Upper lobe of left lung (tissue), 6 donors: ENCODE measurements around the gene ZNF408. TPM values are rescaled to one million over a fixed set of nuclear protein-coding genes. Genes with fewer than 3 reads are reported as not detected.

Source experiments
- ATAC-seq, 2 donors: fragments of 200-7000 bp; cut with Tn5 transposase; one replicate each; pipeline ENCODE4 v1.9.1; 2022; ENCODE audit warnings: mild to moderate bottlenecking in 2 of 2, moderate library complexity in 2 of 2; ENCODE audit not compliant: low FRiP score in 2 of 2
- DNase-seq, 2 donors: peaks; one replicate each; pipeline ENCODE4 v3.0.0-alpha.2; 2019 to 2020
- H3K27ac ChIP-seq, 4 donors: fragments of 200-600 bp; sonication (generic); one replicate each; pipeline ENCODE4 v1.5.1; 2016 to 2019
- H3K27me3 ChIP-seq, 4 donors: fragments of 200-600 bp; sonication (generic); one replicate each; pipeline ENCODE4 v1.5.1; 2017 to 2019
- H3K36me3 ChIP-seq, 4 donors: fragments of 200-600 bp; sonication (generic); one replicate each; pipeline ENCODE4 v1.5.1; 2016 to 2019
- H3K4me1 ChIP-seq, 4 donors: fragments of 200-600 bp; sonication (generic); one replicate each; pipeline ENCODE4 v1.5.1; 2018 to 2019
- H3K4me3 ChIP-seq, 4 donors: fragments of 200-600 bp; sonication (generic); one replicate each; pipeline ENCODE4 v1.5.1; 2017 to 2019; ENCODE audit warnings: mild to moderate bottlenecking in 2 of 4, moderate library complexity in 1 of 4
- H3K9me3 ChIP-seq, 4 donors: fragments of 200-600 bp; sonication (generic); one replicate each; pipeline ENCODE4 v1.5.1; 2018 to 2019
- EP300 ChIP-seq, 4 donors: sonication (generic); formaldehyde crosslinking; IDR thresholded peaks; one replicate each; pipeline ENCODE4 v1.5.1; 2017; ENCODE audit warnings: antibody characterized with exemption in 4 of 4, control low read depth in 2 of 4
- POLR2A ChIP-seq, 4 donors: fragments of 450-650 bp; IDR thresholded peaks; one replicate each; pipeline ENCODE4 v1.5.1; 2016 to 2017; ENCODE audit warnings: antibody characterized with exemption in 4 of 4, mild to moderate bottlenecking in 2 of 4
- POLR2AphosphoS5 ChIP-seq, 2 donors: sonication (generic); formaldehyde crosslinking; IDR thresholded peaks; one replicate each; pipeline ENCODE4 v1.5.1; 2017; ENCODE audit warnings: antibody characterized with exemption in 2 of 2
- WGBS, 2 donors: methylation state at CpG; one replicate each; pipeline ENCODE4 v1.1.5; 2017 to 2018; 5-methylcytosine and 5-hydroxymethylcytosine counted together
- total RNA-seq, 6 donors: library from RNA; depleted of rRNA in 4 of 6; stranded (reverse); fragments of >200 nt in 4 of 6; gene quantifications; one replicate each; pipeline versions ENCODE4 v1.1.0 to v1.2.1, GENCODE V29; 2016 to 2021
- TF ChIP-seq, protein P1 (sequence below), 6 experiments: fragments of 450-650 bp in 4 of 6; fragments of 200-600 bp in 2 of 6; sonication (generic) in 2 of 6; IDR thresholded peaks; one replicate each; pipeline ENCODE4 v1.5.1; 2016 to 2019; ENCODE audit warnings: antibody characterized with exemption in 6 of 6
- donor health status: DM: no; HTN: no; CAD: no; lungs with moderate emphysema.
- donor health status: DM: no; HTN: yes; CAD: no; lungs with severe emphysema.

ZNF408 gene
- total RNA-seq = 10 to 100 TPM in 3 of 6 donors, 1 to 10 TPM in 3; 5.3 to 17.2 (median 10.5) TPM

DNA sequence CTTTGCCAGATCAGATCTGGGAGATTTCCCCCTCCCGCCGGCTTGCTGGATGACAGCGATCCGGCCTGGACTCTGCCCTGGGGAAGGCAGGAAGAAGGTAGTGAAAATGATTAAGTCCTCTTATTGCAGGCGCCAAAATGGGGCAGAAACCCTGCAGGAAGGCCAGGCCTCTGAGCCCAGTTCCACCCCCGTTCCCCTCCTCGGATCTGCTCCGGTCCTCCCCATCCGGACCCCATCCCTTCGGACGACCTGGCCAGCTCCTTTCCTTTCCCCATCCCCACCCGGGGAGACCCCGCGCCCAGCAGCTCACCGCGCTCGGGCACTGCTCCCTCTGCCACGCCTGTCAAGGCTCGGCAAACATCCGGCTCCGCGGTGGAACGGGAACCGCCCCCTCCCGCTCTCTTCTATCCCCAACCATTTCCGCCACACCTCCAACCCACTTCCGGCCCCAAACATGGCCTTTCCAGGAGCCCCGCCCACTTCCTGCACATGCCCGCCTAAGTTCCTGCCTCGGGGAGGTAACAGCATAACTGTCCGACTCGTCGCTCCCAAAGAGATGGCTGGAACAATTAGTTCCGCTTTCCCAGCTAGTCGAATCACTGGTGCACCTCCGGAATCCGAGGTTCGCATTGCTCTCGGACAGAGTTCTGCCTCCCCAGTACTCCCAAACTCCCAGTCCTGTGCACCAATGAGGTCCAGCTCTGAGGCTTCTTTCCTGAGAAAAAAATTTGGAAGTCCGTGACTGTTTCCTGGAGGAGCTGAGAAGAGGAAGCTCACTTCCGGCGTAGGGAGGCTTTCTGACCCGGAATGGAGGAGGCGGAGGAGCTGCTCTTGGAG lies at the start of gene ZNF408, which contains the start of gene ARHGAP1:
Gene ZNF408 (plus strand): TSS at position 791 of the 837 bp plus-strand sequence. CDS start 17 bp downstream, at position 808.
Gene ARHGAP1 (minus strand): TSS at position 379 of the 837 bp plus-strand sequence. CDS start 4,512 bp downstream, outside the sequence.
- Histone ChIP-seq H3K27ac (peak within 1 kb of the TSS; percentile 80 to 89 (median 87)), H3K27me3 (no peaks in the 10 kb centered on the region), H3K4me3 (peak within 1 kb of the TSS; percentile 74 to 93 (median 88)), H3K36me3 (peaks cover 18 to 46% (median 34%) of the 10 kb centered on the region in 4 donors), H3K4me1 (peaks cover 31 to 59% (median 49%) of the 10 kb centered on the region in 4 donors), H3K9me3 (no peaks in the 10 kb centered on the region)
- WGBS, 2 donors = 0 to 1% methylated on average over 25 to 44 of the region's 44 CpGs
- ATAC-seq = peak; percentile 99
- peak; percentile 95 to 98 for DNase-seq
- TF ChIP-seq POLR2AphosphoS5 (IDR thresholded peaks at IDR 0.05) (peak; percentile 74 to 87), EP300 (IDR thresholded peaks at IDR 0.05) (peak in 1 of 4 donors; percentile 28), POLR2A (IDR thresholded peaks at IDR 0.05) (peak in 3 of 4 donors; percentile 46 to 89 (median 82))
- TF ChIP-seq, protein P1, sequence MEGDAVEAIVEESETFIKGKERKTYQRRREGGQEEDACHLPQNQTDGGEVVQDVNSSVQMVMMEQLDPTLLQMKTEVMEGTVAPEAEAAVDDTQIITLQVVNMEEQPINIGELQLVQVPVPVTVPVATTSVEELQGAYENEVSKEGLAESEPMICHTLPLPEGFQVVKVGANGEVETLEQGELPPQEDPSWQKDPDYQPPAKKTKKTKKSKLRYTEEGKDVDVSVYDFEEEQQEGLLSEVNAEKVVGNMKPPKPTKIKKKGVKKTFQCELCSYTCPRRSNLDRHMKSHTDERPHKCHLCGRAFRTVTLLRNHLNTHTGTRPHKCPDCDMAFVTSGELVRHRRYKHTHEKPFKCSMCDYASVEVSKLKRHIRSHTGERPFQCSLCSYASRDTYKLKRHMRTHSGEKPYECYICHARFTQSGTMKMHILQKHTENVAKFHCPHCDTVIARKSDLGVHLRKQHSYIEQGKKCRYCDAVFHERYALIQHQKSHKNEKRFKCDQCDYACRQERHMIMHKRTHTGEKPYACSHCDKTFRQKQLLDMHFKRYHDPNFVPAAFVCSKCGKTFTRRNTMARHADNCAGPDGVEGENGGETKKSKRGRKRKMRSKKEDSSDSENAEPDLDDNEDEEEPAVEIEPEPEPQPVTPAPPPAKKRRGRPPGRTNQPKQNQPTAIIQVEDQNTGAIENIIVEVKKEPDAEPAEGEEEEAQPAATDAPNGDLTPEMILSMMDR (IDR thresholded peaks at IDR 0.05) = peak in 1 of 6 experiments; percentile 18

DNA sequence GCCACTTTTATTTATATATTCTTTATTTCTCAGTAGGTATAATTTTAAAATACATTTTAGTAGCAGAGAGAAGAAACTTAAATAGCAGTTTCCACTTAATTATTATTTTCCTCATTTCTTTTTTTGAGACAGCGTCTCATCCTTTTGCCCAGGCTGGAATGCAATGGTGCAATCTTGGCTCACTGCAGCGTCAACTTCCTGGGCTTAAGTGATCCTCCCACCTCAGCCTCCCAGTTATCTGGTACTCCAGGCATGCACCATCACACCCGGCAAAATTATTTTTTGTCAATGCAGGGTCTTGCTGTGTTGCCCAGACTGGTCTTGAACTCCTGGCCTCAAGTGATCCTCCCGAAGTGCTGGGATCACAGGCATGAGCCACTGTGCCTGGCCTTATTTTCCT lies 45.2 kb upstream of the ZNF408 start:
- ATAC-seq (no peak), DNase-seq (no peak)
- Histone ChIP-seq H3K4me1 (no peaks in the 10 kb centered on the region), H3K9me3 (no peaks in the 10 kb centered on the region), H3K27ac (no peak overlapping the region), H3K36me3 (peaks cover 37 to 97% (median 86%) of the 10 kb centered on the region in 4 donors), H3K27me3 (no peaks in the 10 kb centered on the region), H3K4me3 (no peak overlapping the region)
- WGBS, 2 donors = 93% methylated on average over 4 of the region's 4 CpGs
- TF ChIP-seq, protein P1 (IDR thresholded peaks at IDR 0.05) = no peak
- no peak for TF ChIP-seq POLR2AphosphoS5 (IDR thresholded peaks at IDR 0.05)
- no peak for TF ChIP-seq EP300 (IDR thresholded peaks at IDR 0.05)
- TF ChIP-seq POLR2A (IDR thresholded peaks at IDR 0.05) = no peak

DNA sequence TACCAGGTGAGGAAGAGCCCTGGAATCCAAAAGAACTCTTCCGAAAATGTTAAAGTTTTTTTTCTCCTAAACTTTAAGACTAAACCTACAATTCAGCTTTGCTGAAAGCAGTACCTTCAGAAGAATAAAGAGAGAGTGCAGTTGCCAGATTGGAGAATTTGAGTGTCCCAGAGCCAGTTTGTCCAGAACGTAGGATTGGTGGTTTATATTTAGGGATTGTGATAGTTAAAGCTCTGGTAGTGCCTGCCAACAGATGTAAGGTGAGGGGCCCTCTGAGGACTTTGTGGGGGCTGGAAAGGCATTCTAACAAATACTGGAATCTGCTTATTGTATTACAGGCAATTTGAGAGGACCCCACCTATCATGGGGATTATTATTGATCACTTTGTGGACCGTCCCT lies 43.6 kb upstream of the ZNF408 start:
- H3K9me3 ChIP-seq = no peaks in the 10 kb centered on the region
- ATAC-seq (no peak), DNase-seq (no peak)
- H3K4me1 ChIP-seq = no peaks in the 10 kb centered on the region
- peaks cover 32 to 97% (median 86%) of the 10 kb centered on the region in 4 donors for H3K36me3 ChIP-seq
- no peak overlapping the region for H3K4me3 ChIP-seq
- H3K27me3 ChIP-seq = no peaks in the 10 kb centered on the region
- no peak overlapping the region for H3K27ac ChIP-seq
- WGBS, 2 donors = 91 to 92% methylated on average over 3 of the region's 3 CpGs
- TF ChIP-seq, protein P1 (IDR thresholded peaks at IDR 0.05) = no peak
- TF ChIP-seq POLR2A (IDR thresholded peaks at IDR 0.05) (no peak), POLR2AphosphoS5 (IDR thresholded peaks at IDR 0.05) (no peak), EP300 (IDR thresholded peaks at IDR 0.05) (no peak)

DNA sequence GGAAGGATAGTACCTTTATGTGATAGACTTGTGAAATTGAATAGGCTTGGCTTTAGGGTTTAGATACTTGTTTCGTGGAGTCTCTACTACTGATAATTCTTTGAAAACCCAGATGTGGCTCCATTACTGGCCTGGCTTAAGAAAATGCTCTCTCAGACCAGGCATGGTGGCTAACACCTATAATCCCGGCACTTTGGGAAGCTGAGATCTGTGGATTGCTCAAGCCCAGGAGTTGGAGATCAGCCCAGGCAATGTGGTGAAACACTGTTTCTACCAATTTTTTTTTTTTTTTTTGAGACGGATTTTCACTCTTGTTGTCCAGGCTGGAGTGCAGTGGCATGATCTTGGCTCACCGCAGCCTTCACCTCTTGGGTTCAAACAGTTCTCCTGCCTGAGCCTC lies 42.6 kb upstream of the ZNF408 start:
- TF ChIP-seq EP300 (IDR thresholded peaks at IDR 0.05) (no peak), POLR2A (IDR thresholded peaks at IDR 0.05) (no peak)
- TF ChIP-seq, protein P1 (IDR thresholded peaks at IDR 0.05) = no peak
- ATAC-seq (peak in 1 of 2 donors; percentile 71), DNase-seq (no peak)
- Histone ChIP-seq H3K9me3 (no peaks in the 10 kb centered on the region), H3K36me3 (peaks cover 36 to 97% (median 88%) of the 10 kb centered on the region in 4 donors), H3K27me3 (no peaks in the 10 kb centered on the region), H3K27ac (no peak overlapping the region), H3K4me3 (no peak overlapping the region), H3K4me1 (no peaks in the 10 kb centered on the region)
- 66 to 67% methylated on average over 4 of the region's 4 CpGs for WGBS, 2 donors
